GM06990 (cell line): ENCODE results near the gene ITLN2.

Experiments
- DNase-seq: peaks from one replicate; pipeline ENCODE4 v3.0.0-alpha.2; 2011; ENCODE audit not compliant: insufficient read length; ENCODE audit errors: extremely low read depth
- H3K27me3 ChIP-seq: replicated peaks from 2 replicates; pipeline ENCODE4 v1.6.0; 2011; ENCODE audit warnings: low read length; ENCODE audit not compliant: control insufficient read depth, insufficient read depth
- H3K36me3 ChIP-seq: 2 replicates; pipeline ENCODE4 v1.5.1; 2011; ENCODE audit warnings: low read length; ENCODE audit not compliant: control insufficient read depth, insufficient read depth
- H3K4me3 ChIP-seq: replicated peaks from 2 replicates; pipeline ENCODE4 v1.5.1; 2011; ENCODE audit warnings: low read depth, mild to moderate bottlenecking, control low read depth, low read length
- TF ChIP-seq, protein P1 (sequence below): IDR thresholded peaks from 2 replicates; pipeline ENCODE4 v1.5.1; 2011; ENCODE audit warnings: low read length, control low read depth, mild to moderate bottlenecking, inconsistent platforms; ENCODE audit not compliant: insufficient read depth, poor library complexity, severe bottlenecking

Gene ITLN2

GRCh38 chr1:160954158-160955104 lies at the start of gene ITLN2:
TSS of gene ITLN2 (minus strand) at chr1:160954809. CDS start at chr1:160954741, 68 bp downstream.
- Histone ChIP-seq H3K4me3 (no peak within 1 kb of the TSS), H3K27me3 (no peaks in the 10 kb centered on the region), H3K36me3 (no peaks in the 10 kb centered on the region)
- peak; percentile 36 for DNase-seq
- TF ChIP-seq, protein P1, sequence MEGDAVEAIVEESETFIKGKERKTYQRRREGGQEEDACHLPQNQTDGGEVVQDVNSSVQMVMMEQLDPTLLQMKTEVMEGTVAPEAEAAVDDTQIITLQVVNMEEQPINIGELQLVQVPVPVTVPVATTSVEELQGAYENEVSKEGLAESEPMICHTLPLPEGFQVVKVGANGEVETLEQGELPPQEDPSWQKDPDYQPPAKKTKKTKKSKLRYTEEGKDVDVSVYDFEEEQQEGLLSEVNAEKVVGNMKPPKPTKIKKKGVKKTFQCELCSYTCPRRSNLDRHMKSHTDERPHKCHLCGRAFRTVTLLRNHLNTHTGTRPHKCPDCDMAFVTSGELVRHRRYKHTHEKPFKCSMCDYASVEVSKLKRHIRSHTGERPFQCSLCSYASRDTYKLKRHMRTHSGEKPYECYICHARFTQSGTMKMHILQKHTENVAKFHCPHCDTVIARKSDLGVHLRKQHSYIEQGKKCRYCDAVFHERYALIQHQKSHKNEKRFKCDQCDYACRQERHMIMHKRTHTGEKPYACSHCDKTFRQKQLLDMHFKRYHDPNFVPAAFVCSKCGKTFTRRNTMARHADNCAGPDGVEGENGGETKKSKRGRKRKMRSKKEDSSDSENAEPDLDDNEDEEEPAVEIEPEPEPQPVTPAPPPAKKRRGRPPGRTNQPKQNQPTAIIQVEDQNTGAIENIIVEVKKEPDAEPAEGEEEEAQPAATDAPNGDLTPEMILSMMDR: peak; percentile 78

DNA sequence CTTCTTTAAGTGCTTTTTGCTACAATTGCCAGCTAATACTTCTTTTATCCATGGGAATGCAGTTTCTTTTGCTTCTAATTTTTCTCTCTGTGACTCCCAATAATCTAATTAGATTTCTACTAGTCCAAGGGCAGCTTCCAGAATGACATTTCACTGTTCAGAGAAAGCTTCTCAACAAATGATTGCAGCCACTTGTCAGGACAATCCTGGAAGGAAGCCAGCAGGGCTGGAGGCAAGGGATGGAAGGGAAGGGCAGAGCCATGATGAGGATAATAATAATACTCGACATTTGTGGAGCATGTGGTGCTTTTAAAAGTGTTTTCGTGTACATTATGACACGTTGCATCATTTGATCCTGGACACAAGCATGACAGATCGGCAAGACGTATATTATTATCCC lies 46.9 kb upstream of the ITLN2 start:
- H3K4me3 ChIP-seq: no peak overlapping the region
- TF ChIP-seq, protein P1: no peak
- no peaks in the 10 kb centered on the region for H3K27me3 ChIP-seq
- peaks cover 18% of the 10 kb centered on the region for H3K36me3 ChIP-seq
- no peak for DNase-seq

- no peaks in the 10 kb centered on the region for H3K27me3 ChIP-seq
- TF ChIP-seq, protein P1: no peak
- H3K36me3 ChIP-seq: peaks cover 18% of the 10 kb centered on the region
- no peak overlapping the region for H3K4me3 ChIP-seq
- no peak for DNase-seq
Observed at GRCh38 chr1:161000736-161001480, 46.3 kb upstream of the ITLN2 start.

DNA sequence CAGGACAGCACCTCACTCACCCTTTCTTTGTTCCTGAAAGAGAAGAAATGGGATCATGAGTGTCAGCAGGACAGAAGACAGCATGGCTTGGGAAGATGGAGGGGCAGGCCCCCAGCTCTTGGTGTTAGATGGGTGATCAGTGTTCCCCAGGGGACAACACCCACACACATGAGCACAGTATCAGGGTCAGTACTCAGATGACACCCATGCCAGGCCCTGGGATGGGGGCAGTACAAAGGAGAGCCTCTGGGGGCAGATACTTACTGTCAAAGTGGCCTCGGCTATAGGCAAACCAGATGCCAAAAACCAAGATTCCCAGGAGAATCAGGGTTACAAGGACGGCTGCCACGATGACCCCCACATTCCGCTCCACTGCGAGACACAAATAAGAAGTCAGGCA lies 44.8 kb upstream of the ITLN2 start:
- Histone ChIP-seq H3K4me3 (no peak overlapping the region), H3K36me3 (peaks cover 18% of the 10 kb centered on the region), H3K27me3 (no peaks in the 10 kb centered on the region)
- DNase-seq: no peak
- TF ChIP-seq, protein P1: no peak

- H3K36me3 ChIP-seq: peaks cover 18% of the 10 kb centered on the region
- TF ChIP-seq, protein P1: peak; percentile 78
- H3K4me3 ChIP-seq: no peak overlapping the region
- H3K27me3 ChIP-seq: no peaks in the 10 kb centered on the region
- no peak for DNase-seq
Observed at GRCh38 chr1:160997323-160998038, 42.9 kb upstream of the ITLN2 start.
